LNCAP (cell line): ENCODE measurements around the gene PCID2.

Experiments
- TF ChIP-seq, protein P1 (sequence below): fragments of 450-650 bp; IDR thresholded peaks from 2 replicates; pipeline ENCODE4 v1.5.1; 2017; ENCODE audit warnings: mild to moderate bottlenecking

Gene PCID2

GRCh38 chr13:113146750-113147149 is 61.7 kb downstream of the PCID2 start:
- TF ChIP-seq, protein P1, sequence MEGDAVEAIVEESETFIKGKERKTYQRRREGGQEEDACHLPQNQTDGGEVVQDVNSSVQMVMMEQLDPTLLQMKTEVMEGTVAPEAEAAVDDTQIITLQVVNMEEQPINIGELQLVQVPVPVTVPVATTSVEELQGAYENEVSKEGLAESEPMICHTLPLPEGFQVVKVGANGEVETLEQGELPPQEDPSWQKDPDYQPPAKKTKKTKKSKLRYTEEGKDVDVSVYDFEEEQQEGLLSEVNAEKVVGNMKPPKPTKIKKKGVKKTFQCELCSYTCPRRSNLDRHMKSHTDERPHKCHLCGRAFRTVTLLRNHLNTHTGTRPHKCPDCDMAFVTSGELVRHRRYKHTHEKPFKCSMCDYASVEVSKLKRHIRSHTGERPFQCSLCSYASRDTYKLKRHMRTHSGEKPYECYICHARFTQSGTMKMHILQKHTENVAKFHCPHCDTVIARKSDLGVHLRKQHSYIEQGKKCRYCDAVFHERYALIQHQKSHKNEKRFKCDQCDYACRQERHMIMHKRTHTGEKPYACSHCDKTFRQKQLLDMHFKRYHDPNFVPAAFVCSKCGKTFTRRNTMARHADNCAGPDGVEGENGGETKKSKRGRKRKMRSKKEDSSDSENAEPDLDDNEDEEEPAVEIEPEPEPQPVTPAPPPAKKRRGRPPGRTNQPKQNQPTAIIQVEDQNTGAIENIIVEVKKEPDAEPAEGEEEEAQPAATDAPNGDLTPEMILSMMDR: no peak

GRCh38 chr13:113145911-113146598 is 62.4 kb downstream of the PCID2 start:
- TF ChIP-seq, protein P1: no peak

- TF ChIP-seq, protein P1: no peak
Measured at GRCh38 chr13:113145496-113145895, 63.0 kb downstream of the PCID2 start.

DNA sequence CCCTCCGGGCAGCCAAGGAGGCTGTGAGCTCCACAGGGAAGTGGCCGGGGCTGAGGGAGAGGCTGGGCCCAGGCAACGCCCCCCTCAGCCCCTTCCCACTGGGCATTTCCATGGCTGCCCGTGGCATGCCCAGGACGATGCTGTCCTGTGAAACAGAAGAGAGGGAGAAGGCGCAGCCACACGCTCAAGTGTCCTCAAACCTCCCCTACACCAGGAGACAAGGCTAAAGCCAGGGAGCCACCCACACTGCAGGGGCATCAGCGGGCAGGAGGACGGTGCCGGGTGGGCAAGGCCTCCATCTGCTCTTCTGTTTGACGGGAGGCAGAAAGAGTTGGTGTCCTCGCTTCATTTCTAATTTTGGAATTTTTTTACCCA is 64.2 kb downstream of the PCID2 start:
- TF ChIP-seq, protein P1: no peak

DNA sequence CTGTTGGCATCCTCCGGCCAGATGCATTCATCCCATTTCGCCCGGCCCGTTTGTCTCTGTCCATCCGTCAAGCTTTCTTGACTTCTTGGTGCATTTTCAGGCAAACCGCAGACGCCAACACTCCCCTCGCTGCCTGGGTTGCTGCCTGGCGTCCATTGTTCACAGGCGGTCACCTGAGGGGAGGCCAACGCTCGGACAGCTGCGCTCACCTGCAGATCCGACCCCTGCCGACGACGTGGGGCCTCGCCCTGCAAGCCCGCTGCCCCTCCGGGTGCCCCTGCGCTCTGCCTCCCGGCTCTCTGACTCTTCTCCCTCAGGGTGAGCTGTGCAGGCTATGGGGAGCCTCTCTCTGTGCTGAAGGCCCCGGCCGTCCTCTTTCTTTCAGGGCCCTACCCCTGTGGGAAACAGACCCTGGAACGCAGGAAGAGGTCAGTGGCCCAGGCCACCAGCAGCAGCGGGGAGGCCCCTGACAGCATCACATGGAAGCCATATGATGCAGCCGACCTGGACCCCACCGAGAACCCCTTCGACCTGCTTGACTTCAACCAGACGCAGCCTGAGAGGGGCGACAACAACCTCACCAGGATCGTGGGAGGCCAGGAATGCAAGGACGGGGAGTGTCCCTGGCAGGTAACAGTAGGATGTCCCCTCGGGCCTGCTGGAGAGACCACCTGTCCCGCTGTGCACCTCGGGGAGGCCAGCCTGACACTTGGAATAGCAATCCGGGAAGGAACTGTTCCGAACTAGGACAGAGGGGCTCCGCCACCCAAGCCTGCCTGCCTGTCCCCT is 64.8 kb downstream of the PCID2 start:
- TF ChIP-seq, protein P1: no peak

DNA sequence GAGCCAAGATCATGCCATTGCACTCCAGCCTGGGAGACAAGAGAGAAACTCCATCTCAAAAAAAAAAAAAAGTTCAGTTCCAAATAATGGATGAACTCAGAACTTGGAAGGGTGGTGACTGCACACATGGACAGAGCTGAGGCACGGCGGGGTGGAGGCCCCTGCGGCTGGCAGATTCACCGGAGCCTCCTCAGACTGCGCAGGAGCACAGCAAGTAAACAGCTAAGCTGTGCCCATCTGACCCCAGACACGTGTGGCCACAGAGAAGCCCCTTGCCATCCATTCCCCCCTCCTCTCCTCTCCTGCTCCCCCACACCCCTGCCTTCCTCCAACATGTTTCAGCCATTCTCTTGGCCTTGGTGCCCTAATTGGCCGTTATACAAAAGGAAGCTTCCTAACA is 65.6 kb downstream of the PCID2 start:
- TF ChIP-seq, protein P1: no peak

GRCh38 chr13:113141601-113141970 is 66.9 kb downstream of the PCID2 start:
- TF ChIP-seq, protein P1: no peak
